COR-L47 (cell line): ENCODE data around the gene NLRP4.
A peak's percentile ranks its signal among the peaks of the same experiment; 100 is the strongest.

Experiments used
- DNase-seq: peaks from one replicate; lab custom pipeline; 2025; lab: John Stamatoyannopoulos, UW

The NLRP4 gene

GRCh38 chr19:55836340-55836739, at the start of gene NLRP4:
NLRP4 (plus strand) TSS chr19:55836540; CDS start chr19:55852081, 15,541 bp downstream.
- no peak for DNase-seq

- DNase-seq = no peak
Measured at GRCh38 chr19:55795021-55795420, 41.3 kb upstream of the NLRP4 start.

- no peak for DNase-seq
Measured at GRCh38 chr19:55801416-55801815, 34.9 kb upstream of the NLRP4 start.

- DNase-seq = no peak
Measured at GRCh38 chr19:55802281-55802680, 34.1 kb upstream of the NLRP4 start.

GRCh38 chr19:55809381-55810058, 26.8 kb upstream of the NLRP4 start:
- peak; percentile 87 for DNase-seq

GRCh38 chr19:55811340-55811739, 25.0 kb upstream of the NLRP4 start:
- DNase-seq = no peak

GRCh38 chr19:55812449-55812848, 23.9 kb upstream of the NLRP4 start:
- DNase-seq = no peak

- DNase-seq = no peak
Measured at GRCh38 chr19:55813906-55814305, 22.4 kb upstream of the NLRP4 start.

- no peak for DNase-seq
Measured at GRCh38 chr19:55820037-55820436, 16.3 kb upstream of the NLRP4 start.

GRCh38 chr19:55830656-55831055, 5.7 kb upstream of the NLRP4 start:
- no peak for DNase-seq

- no peak for DNase-seq
Measured at GRCh38 chr19:55831846-55832245, 4.5 kb upstream of the NLRP4 start, which contains the start of gene NLRP11. NLRP11 (minus strand) TSS chr19:55831999; CDS start chr19:55818174, 13,825 bp downstream.

GRCh38 chr19:55832676-55833075, 3.7 kb upstream of the NLRP4 start:
- no peak for DNase-seq

GRCh38 chr19:55838251-55838650, 1.9 kb downstream of the NLRP4 start:
- DNase-seq = no peak

GRCh38 chr19:55838906-55839305, 2.6 kb downstream of the NLRP4 start:
- DNase-seq = no peak

- DNase-seq = no peak
Measured at GRCh38 chr19:55855160-55855559, 18.8 kb downstream of the NLRP4 start.

GRCh38 chr19:55857149-55857548, 20.8 kb downstream of the NLRP4 start:
- no peak for DNase-seq

GRCh38 chr19:55857974-55858373, 21.6 kb downstream of the NLRP4 start:
- no peak for DNase-seq

- DNase-seq = no peak
Measured at GRCh38 chr19:55858401-55858800, 22.1 kb downstream of the NLRP4 start.

GRCh38 chr19:55858969-55859368, 22.6 kb downstream of the NLRP4 start:
- DNase-seq = no peak

- DNase-seq = no peak
Measured at GRCh38 chr19:55866521-55866920, 30.2 kb downstream of the NLRP4 start.

- no peak for DNase-seq
Measured at GRCh38 chr19:55867101-55867500, 30.8 kb downstream of the NLRP4 start.

GRCh38 chr19:55870736-55871135, 34.4 kb downstream of the NLRP4 start:
- DNase-seq = no peak

- DNase-seq = no peak
Measured at GRCh38 chr19:55877211-55877610, 40.9 kb downstream of the NLRP4 start.

GRCh38 chr19:55882626-55883025, 46.3 kb downstream of the NLRP4 start:
- no peak for DNase-seq
